KOPT-K1 (cell line): ENCODE measurements around the gene NUP160.
"Not testable (repeated sequence)": the region's sequence is repeated elsewhere in the genome, so short reads cannot be mapped to it uniquely, and the experiment has no call there.

Experiments
- H3K27ac ChIP-seq: fragments of 200-600 bp; sonication (generic); 2 replicates; pipeline ENCODE4 v1.5.1; 2016; ENCODE audit warnings: antibody characterized with exemption, mild to moderate bottlenecking, low read depth, low read length; ENCODE audit not compliant: poor library complexity, severe bottlenecking
- H3K36me3 ChIP-seq: fragments of 200-600 bp; sonication (generic); 2 replicates; pipeline ENCODE4 v1.5.1; 2017; ENCODE audit warnings: antibody characterized with exemption, mild to moderate bottlenecking, low read length, moderate library complexity; ENCODE audit not compliant: insufficient read depth
- H3K9me3 ChIP-seq: fragments of 200-600 bp; sonication (generic); 2 replicates; pipeline ENCODE4 v1.5.1; 2017; ENCODE audit warnings: antibody characterized with exemption, low read length, mild to moderate bottlenecking; ENCODE audit not compliant: insufficient read depth, poor library complexity, severe bottlenecking

Gene NUP160

DNA sequence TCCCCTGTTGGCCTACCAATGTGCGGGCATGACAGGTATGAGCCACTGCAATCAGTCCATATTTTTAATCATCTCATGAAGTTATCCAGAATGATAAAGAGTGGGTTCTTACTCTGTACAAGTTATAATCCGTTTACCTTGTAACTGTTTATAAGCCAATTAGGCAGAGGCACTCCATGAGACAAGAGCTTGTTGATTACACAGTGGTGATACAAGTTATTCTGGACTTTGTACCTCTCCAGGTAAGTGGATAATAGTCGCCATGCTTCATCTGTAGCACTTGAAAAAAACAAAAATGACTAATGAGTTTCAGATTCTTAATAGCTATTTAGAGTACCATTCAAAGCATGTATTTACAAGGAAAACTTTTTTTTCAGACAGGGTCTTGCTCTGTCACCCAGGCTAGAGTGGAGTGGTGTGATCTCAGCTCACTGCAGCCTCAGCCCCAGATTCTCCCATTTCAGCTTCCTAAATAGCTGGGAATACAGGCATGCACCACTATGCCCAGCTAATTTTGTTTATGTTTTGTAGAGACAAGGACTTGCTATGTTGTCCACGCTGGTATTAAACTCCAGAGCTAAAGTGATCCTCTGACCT is 63.3 kb downstream of the NUP160 start:
- H3K27ac ChIP-seq = no peak overlapping the region
- peaks cover 95% of the 10 kb centered on the region for H3K36me3 ChIP-seq
- no peaks in the 10 kb centered on the region for H3K9me3 ChIP-seq

DNA sequence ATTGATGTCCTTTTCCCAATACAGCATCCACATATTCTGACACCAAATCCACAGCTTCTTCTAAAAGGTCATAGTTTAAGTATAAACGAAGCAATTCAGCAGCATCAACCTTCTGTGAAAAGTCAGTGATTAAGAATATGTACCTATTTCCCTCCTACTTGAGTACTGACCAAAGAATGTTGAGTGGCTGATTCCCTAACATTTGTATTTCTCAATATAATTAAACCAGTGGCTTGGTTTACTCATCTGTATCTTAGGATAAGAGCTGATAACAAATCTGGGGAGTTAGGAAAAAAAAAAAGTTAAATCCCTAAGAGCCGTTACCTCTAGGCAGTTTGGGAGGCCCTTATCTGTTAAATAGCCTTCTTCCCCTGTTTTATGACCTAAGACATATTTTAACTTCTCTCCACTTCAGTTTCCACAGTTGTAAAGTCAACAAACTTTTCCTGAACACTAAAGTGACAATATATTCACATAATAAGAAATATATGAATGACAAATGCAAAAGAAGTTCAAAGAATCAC is 65.0 kb downstream of the NUP160 start:
- H3K27ac ChIP-seq = no peak overlapping the region
- H3K36me3 ChIP-seq = peaks cover 95% of the 10 kb centered on the region
- H3K9me3 ChIP-seq = no peaks in the 10 kb centered on the region

DNA sequence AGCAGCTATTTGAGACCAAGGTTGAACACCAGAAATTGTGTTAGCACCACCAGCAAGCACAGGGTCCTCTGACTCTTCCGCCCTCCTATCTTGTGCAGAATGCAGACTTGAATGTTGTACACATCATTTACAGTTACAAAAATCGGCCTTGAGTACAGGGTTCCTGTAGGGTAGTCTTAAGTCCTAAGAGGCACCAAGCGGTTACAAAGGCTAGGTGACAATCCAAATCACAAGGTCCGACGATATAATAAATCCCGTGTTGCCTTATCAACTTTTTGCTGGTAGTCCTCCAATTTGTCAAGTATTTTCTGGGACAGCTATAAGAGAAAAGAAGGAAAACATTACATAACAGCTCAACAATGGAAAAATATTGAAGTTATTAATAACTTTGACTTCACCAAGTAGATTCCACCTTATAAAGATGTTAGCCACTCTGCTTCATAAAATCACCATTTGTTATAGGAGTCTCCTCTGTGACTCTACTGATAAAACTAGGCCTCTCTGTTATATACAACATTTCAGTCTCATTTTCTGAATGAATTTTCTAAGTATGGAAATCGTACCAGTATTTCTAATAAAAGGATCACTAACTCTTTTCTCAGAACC is 69.2 kb downstream of the NUP160 start:
- Histone ChIP-seq H3K27ac (no peak overlapping the region), H3K36me3 (peaks cover 92% of the 10 kb centered on the region), H3K9me3 (no peaks in the 10 kb centered on the region)

DNA sequence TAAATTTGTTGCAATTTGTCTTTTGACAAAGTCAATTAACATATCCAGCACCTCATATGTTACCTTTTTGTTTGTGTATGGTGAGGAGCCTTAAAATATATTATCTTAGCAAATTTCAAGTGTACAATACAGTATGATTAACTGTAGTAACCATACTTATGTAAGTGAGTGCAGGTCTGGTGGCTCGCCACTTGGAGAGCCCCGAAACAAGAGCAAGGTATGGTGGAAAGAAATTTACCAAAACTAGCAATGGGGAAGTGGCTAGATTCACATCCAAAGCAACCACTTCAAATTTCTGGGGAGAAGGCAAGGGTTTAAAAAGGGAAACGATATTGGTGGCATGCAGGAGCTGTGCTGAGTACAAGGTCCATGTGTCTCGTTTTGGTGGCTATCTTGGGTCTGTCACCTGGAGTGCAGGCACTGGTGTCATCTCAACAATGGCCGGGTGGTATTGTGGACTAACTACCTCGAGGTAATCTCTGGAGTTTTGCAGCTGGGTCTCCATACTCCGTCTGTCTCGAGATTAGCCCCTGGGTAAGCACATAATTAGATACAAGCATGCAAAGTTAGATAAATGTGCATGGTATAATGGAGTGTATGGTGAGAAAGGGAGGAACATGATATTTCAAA is 72.8 kb downstream of the NUP160 start:
- Histone ChIP-seq H3K9me3 (no peaks in the 10 kb centered on the region), H3K27ac (no peak overlapping the region), H3K36me3 (peaks cover 60% of the 10 kb centered on the region)

DNA sequence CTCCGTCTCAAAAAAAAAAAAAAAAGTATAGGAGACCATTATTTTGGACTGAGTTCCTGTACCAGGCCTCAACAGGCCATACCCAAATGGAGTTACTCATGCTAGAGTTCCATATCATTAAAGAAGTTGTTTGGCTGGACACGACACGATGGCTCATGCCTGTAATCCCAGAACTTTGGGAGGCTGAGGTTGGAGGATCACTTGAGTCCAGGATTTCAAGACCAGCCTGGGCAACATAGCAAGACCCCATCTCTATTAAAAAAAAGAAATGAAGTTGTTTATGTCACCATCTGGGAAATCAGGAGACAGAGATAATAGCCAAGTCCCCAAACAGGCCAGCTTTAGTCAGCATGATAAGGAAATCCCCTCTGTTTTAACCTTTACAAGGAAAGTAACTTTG is 74.3 kb downstream of the NUP160 start:
- peaks cover 46% of the 10 kb centered on the region for H3K36me3 ChIP-seq
- no peaks in the 10 kb centered on the region for H3K9me3 ChIP-seq
- no peak overlapping the region for H3K27ac ChIP-seq

DNA sequence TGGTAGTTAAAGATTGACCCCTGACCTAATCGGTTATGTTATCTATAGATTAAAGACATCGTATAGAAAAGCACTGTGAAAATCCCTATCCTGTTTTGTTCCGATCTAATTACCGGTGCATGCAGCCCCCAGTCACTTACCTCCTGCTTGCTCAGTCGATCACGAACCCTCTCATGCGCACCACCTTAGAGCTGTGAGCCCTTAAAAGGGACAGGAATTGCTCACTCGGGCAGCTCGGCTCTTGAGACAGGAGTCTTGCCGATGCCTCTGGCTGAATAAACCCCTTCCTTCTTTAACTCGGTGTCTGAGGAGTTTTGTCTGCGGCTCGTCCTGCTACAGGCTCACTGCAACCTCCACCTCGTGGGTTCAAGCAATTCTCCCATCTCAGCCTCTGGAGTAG is 78.6 kb downstream of the NUP160 start:
- H3K36me3 ChIP-seq = peaks cover 12% of the 10 kb centered on the region
- H3K27ac ChIP-seq, H3K9me3 ChIP-seq: not testable (repeated sequence)

DNA sequence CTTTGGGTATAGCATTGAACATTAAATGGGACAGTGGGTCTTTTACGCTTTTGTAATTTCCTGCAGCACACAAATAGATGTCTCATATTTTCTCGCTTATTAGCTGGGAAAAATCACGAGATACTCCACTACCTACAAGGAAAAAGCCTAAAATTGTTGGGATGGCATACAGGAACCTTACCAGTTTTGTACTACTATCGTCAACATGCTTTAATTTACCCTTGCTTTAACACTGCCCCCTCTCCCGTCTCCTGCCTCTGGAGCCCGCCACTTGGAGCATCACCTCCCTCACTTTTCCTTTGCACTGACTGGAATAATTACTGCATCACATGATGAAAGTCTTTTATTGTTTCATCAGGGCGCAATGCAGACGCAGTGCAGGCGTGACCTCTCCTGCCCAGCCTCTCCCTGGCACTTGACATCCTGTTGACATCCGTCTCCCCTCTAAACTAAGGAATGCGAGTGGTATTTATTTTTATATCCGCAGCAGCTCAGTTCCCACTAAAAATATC is 80.0 kb downstream of the NUP160 start:
- Histone ChIP-seq H3K27ac (peak overlapping the region; percentile 91), H3K36me3 (peaks cover 23% of the 10 kb centered on the region), H3K9me3 (no peaks in the 10 kb centered on the region)

DNA sequence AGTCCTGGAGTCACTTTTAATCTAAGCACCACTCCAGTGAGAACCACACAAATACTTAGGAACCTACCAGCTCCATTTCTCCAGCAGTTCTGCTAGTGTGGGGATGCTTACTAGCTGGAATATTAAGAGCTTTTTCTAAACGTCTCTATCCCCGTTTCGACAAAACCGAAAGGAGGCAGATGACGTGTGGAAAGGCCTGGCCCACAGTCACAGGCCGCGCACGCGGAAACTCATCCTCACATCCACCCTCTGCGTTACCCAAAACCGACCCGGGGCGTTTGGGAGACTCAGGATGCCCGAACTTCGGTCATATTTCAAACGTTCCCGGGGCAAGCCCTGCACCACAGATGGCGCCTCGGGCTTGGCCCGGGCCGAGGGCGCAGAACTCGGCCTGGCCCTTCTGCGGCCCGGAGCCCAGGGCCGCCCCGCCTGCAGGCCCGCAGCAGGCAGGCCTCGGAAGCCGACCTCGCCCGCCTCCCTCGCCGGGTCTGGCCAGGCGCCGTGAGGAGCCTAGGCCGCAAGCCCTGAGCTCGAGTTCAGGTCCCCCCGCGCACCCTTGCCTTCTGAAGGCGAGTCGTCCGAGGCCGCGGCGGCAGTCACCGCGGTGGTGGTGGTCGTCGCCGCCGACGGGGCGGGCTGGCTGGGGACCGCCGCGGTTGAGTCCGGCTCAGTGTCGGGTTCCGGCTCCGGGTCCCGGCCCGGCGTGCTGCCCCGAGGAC is 81.5 kb downstream of the NUP160 start:
- H3K27ac ChIP-seq = peak overlapping the region; percentile 91
- peaks cover 38% of the 10 kb centered on the region for H3K36me3 ChIP-seq
- H3K9me3 ChIP-seq = no peaks in the 10 kb centered on the region

DNA sequence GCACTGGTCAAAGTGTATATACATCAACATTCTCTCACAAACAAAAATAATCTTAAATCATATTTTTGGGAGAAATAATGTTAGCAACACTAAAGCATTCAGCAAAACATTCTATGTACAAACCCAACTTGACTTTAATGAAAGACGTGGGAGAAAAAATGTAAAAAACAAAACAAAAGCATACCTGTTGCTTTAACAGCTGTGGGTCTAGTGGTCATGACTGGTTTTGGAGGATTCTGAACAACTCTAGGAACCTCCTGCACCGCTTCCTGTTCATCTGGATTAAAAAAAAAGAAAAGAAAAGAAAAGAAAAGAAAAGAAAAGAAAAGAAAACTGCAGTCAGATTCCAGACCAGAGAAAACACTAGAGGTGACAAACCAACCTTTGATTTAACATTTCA is 83.1 kb downstream of the NUP160 start:
- H3K9me3 ChIP-seq = no peaks in the 10 kb centered on the region
- H3K36me3 ChIP-seq = peaks cover 54% of the 10 kb centered on the region
- no peak overlapping the region for H3K27ac ChIP-seq

DNA sequence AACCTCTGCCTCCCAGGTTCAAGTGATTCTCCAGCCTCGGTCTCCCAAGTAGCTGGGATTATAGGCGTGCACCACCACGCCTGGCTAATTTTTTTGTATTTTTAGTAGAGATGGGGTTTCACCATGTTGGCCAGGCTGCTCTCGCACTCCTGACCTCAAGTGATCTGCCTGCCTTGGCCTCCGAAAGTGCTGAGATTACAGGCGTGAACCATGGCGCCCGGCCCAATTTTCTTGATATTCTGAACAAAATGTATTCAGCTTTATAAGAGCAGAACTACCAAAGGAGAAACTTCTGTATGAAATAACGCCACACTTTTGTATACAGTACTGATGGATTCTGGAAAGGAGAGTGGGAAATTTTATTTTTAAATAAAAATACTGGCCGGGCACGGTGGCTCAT is 88.9 kb downstream of the NUP160 start:
- peaks cover 97% of the 10 kb centered on the region for H3K36me3 ChIP-seq
- not testable (repeated sequence) for H3K9me3 ChIP-seq, H3K27ac ChIP-seq

DNA sequence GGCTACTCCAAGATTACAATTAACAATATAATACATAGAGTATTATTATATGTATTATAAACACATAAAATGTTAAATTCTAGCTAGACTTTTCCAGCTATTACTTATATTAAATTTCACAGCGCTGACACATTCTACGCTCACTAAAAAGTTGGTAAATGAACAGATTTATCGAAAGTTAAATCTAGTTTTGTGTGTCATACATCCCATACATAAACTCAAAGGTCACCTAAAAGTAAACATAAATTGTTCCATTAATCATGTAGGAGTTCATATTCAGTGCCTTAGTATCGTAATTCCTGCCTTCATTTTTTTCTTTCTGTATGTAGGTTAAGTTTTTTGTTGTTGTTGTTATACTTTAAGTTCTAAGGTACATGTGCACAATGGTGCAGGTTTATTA is 91.9 kb downstream of the NUP160 start:
- no peak overlapping the region for H3K27ac ChIP-seq
- peaks cover 97% of the 10 kb centered on the region for H3K36me3 ChIP-seq
- no peaks in the 10 kb centered on the region for H3K9me3 ChIP-seq

DNA sequence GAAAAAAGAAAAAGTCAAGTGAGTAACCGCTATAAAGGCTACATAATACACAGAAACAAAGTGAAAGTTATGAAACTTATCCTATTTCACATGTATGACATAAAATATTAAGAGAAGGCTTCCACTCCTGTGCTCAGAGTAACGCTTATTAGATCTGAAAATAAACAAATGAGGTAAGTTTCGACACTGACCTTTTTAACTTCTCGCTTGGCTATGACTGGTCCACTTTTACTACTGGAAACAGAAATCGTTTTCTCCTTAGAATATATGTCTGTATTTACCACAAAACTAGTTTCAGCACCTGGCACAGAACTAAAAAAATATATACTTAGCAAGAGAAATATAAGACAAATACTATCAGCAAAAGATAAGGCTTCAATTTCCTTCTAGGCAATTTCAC is 97.4 kb downstream of the NUP160 start:
- H3K36me3 ChIP-seq = peaks cover 98% of the 10 kb centered on the region
- no peak overlapping the region for H3K27ac ChIP-seq
- no peaks in the 10 kb centered on the region for H3K9me3 ChIP-seq

DNA sequence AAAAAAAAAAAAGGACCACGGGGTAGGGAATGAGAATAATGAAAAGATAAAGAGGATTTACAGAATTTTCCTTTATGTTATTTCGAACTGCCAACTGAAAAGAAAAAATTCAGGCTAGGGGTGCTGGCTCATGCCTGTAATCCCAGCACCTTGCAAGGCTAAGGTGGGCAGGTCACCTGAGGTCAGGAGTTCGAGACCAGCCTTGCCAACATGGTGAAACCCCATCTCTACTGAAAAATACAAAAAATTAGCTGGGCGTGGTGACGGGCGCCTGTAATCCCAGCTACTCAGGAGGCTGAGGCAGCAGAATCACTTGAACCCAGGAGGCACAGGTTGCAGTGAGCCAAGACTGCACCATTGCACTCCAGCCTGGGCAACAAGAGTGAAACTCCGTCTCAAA is 105.7 kb downstream of the NUP160 start:
- not testable (repeated sequence) for H3K27ac ChIP-seq, H3K9me3 ChIP-seq
- H3K36me3 ChIP-seq = peaks cover 100% of the 10 kb centered on the region

DNA sequence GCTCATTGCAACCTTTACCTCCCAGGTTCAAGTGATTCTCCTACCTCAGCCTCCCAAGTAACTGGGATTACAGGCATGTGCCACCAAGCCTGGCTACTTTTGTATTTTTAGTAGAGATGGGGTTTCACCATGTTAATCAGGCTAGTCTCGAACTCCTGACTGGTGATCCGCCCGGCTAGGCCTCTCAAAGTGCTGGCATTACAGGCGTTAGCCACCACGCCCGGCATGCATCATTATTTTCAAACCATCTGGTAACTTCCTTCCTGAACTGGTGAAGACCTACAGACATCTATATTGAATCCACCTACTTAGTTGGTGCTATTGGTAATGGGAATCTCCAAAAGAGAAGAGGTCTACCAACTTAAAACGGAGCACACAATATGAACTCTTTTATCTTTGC is 110.3 kb downstream of the NUP160 start:
- not testable (repeated sequence) for H3K9me3 ChIP-seq, H3K27ac ChIP-seq
- peaks cover 100% of the 10 kb centered on the region for H3K36me3 ChIP-seq

DNA sequence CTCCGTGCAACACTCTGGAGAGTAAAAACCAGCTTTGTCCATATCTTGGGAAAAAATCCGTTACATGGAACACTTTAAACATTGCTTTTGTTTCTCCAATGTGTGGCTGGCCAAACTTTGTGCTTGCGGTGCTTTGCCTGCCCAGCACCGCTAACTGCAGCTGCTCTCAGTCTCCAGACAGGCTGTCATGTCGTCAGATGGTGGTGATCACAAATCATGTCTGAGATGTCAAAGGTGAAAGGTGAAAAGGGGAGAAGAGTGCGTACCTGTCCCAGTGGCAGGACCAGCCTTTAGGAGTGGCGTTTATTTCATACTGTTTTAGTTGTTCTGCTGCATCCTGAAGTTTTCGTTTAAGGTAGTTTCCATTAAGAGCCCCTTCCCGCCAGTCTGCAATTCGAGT is 115.9 kb downstream of the NUP160 start:
- H3K36me3 ChIP-seq = peaks cover 100% of the 10 kb centered on the region
- no peaks in the 10 kb centered on the region for H3K9me3 ChIP-seq
- H3K27ac ChIP-seq = no peak overlapping the region
